ENCODE results near the gene SSX2IP.
A peak's percentile ranks its signal among the peaks of the same experiment; 100 is the strongest.

Gene SSX2IP

GRCh38 chr1:84682047-84682446 lies 8.2 kb downstream of the SSX2IP start:
- no peak for DNase-seq (ENCODE audit: low read depth)
- no peak overlapping the region for H3K4me3 ChIP-seq (ENCODE audit: control insufficient read depth, low read depth, low read length)
- TF ChIP-seq CTCF (conservative IDR thresholded peaks at IDR 0.05; ENCODE audit: control insufficient read depth, insufficient read depth, low read depth, low read length) = no peak

- no peak overlapping the region for H3K4me3 ChIP-seq (ENCODE audit: control insufficient read depth, low read depth, low read length)
- no peak for DNase-seq (ENCODE audit: low read depth)
- no peak for TF ChIP-seq CTCF (conservative IDR thresholded peaks at IDR 0.05; ENCODE audit: control insufficient read depth, insufficient read depth, low read depth, low read length)
These were observed 12.7 kb downstream of the SSX2IP start for GRCh38 chr1:84677415-84678099.

- DNase-seq (ENCODE audit: low read depth) = no peak
- no peak for TF ChIP-seq CTCF (conservative IDR thresholded peaks at IDR 0.05; ENCODE audit: control insufficient read depth, insufficient read depth, low read depth, low read length)
- H3K4me3 ChIP-seq (ENCODE audit: control insufficient read depth, low read depth, low read length) = no peak overlapping the region
These were observed 14.6 kb downstream of the SSX2IP start for GRCh38 chr1:84675631-84676030.

GRCh38 chr1:84675106-84675505 lies 15.2 kb downstream of the SSX2IP start:
- no peak overlapping the region for H3K4me3 ChIP-seq (ENCODE audit: control insufficient read depth, low read depth, low read length)
- no peak for TF ChIP-seq CTCF (conservative IDR thresholded peaks at IDR 0.05; ENCODE audit: control insufficient read depth, insufficient read depth, low read depth, low read length)
- peak; percentile 24 for DNase-seq (ENCODE audit: low read depth)

GRCh38 chr1:84674705-84675104 lies 15.6 kb downstream of the SSX2IP start:
- no peak for TF ChIP-seq CTCF (conservative IDR thresholded peaks at IDR 0.05; ENCODE audit: control insufficient read depth, insufficient read depth, low read depth, low read length)
- H3K4me3 ChIP-seq (ENCODE audit: control insufficient read depth, low read depth, low read length) = no peak overlapping the region
- DNase-seq (ENCODE audit: low read depth) = no peak

GRCh38 chr1:84674021-84674420 lies 16.2 kb downstream of the SSX2IP start:
- TF ChIP-seq CTCF (conservative IDR thresholded peaks at IDR 0.05; ENCODE audit: control insufficient read depth, insufficient read depth, low read depth, low read length) = no peak
- no peak overlapping the region for H3K4me3 ChIP-seq (ENCODE audit: control insufficient read depth, low read depth, low read length)
- no peak for DNase-seq (ENCODE audit: low read depth)

Measured in fibroblast of mammary gland (primary cell).